ENCODE measurements around the gene FERMT1.

- TF ChIP-seq, protein P1, sequence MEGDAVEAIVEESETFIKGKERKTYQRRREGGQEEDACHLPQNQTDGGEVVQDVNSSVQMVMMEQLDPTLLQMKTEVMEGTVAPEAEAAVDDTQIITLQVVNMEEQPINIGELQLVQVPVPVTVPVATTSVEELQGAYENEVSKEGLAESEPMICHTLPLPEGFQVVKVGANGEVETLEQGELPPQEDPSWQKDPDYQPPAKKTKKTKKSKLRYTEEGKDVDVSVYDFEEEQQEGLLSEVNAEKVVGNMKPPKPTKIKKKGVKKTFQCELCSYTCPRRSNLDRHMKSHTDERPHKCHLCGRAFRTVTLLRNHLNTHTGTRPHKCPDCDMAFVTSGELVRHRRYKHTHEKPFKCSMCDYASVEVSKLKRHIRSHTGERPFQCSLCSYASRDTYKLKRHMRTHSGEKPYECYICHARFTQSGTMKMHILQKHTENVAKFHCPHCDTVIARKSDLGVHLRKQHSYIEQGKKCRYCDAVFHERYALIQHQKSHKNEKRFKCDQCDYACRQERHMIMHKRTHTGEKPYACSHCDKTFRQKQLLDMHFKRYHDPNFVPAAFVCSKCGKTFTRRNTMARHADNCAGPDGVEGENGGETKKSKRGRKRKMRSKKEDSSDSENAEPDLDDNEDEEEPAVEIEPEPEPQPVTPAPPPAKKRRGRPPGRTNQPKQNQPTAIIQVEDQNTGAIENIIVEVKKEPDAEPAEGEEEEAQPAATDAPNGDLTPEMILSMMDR (IDR thresholded peaks at IDR 0.05), result no peak
- no peak for TF ChIP-seq EZH2 (IDR thresholded peaks at IDR 0.05)
Observed at GRCh38 chr20:6100246-6100645, 22.6 kb downstream of the FERMT1 start.

Data from neural progenitor cell (in vitro differentiated cells).